Adrenal gland (tissue), 12 donors: Measurements from ENCODE around the gene CAMK2A. TPM values are rescaled to one million over a fixed set of nuclear protein-coding genes. Genes with fewer than 3 reads are reported as not detected.
"Not testable (repeated sequence)": the region's sequence is repeated elsewhere in the genome, so short reads cannot be mapped to it uniquely, and the experiment has no call there.

ENCODE experiments used
- DNase-seq, 7 donors: peaks; one replicate each; pipeline ENCODE4 v3.0.0-alpha.2; 2019 to 2020
- H3K27ac ChIP-seq, 5 donors: fragments of 200-600 bp; sonication (generic) in 4 of 5; 1 replicate in 3 of 5; 2 replicates in 2 of 5; pipeline versions ENCODE4 v1.5.1 to v1.8.0; 2016 to 2020; ENCODE audit warnings: mild to moderate bottlenecking in 1 of 5
- H3K27me3 ChIP-seq: fragments of 200-600 bp; 2 replicates; pipeline ENCODE4 v1.8.0; 2021
- H3K36me3 ChIP-seq, 2 donors: fragments of 200-600 bp; replicated peaks in 1 of 2; 1 replicate in 1 of 2; 2 replicates in 1 of 2; pipeline versions ENCODE4 v1.5.1 to v1.8.0; 2018 to 2022
- H3K4me1 ChIP-seq, 2 donors: fragments of 200-600 bp; replicated peaks in 1 of 2; 1 replicate in 1 of 2; 2 replicates in 1 of 2; pipeline versions ENCODE4 v1.5.1 to v1.8.0; 2018 to 2021
- H3K4me3 ChIP-seq, 4 donors: fragments of 200-600 bp; sonication (generic) in 3 of 4; one replicate each; pipeline ENCODE4 v1.5.1; 2016 to 2018
- H3K9me3 ChIP-seq, 3 donors: fragments of 200-600 bp; sonication (generic) in 1 of 3; replicated peaks in 1 of 3; 1 replicate in 2 of 3; 2 replicates in 1 of 3; pipeline versions ENCODE4 v1.5.1 to v1.8.0; 2016 to 2021
- CTCF ChIP-seq, 6 experiments: fragments of 450-650 bp in 4 of 6; fragments of 200-600 bp in 2 of 6; sonication (generic) in 1 of 6; IDR thresholded peaks; 1 replicate in 5 of 6; 2 replicates in 1 of 6; pipeline versions ENCODE4 v1.5.1 to v1.8.0; 2016 to 2021; ENCODE audit warnings: antibody characterized with exemption in 6 of 6, mild to moderate bottlenecking in 2 of 6, moderate library complexity in 1 of 6
- POLR2A ChIP-seq, 2 donors: fragments of 450-650 bp; IDR thresholded peaks; one replicate each; pipeline ENCODE4 v1.6.1; 2017; ENCODE audit warnings: antibody characterized with exemption in 2 of 2, mild to moderate bottlenecking in 2 of 2, moderate library complexity in 1 of 2
- WGBS, 4 donors: extraction: QIAGEN DNeasy Blood & Tissue Kit in 2 of 4; methylation state at CpG; one replicate each; pipeline versions ENCODE4 v1.1.5 to v1.1.7; 2013 to 2017; 5-methylcytosine and 5-hydroxymethylcytosine counted together
- intact Hi-C, 2 donors: fragments of 100-400 bp; cut with DNase I; formaldehyde crosslinking; loops; one replicate each; pipeline versions ENCODE4 v1.14.1 to v1.15.0; 2022 to 2023
- polyA plus RNA-seq, 3 donors: library from polyadenylated mRNA; stranded (reverse); fragments of 200-250 nt in 2 of 3; fragments of 350-450 nt in 1 of 3; fragmentation: Illumina TruSeq in 1 of 3; extraction: RNeasy Lipid Tissue Mini Kit (QIAGEN cat#74804) in 1 of 3; gene quantifications; one replicate each; pipeline ENCODE4 v1.2.3, GENCODE V29; 2013 to 2014
- total RNA-seq, 9 donors: library from RNA; depleted of rRNA in 4 of 9; stranded (reverse); fragments of >200 nt in 4 of 9; fragments of 120-200 nt in 1 of 9; fragmentation: NEBNext Ultra II Directional in 1 of 9; extraction: Animal tissue kit (Norgen Biotek cat#: 25700) in 1 of 9; gene quantifications; one replicate each; pipeline versions ENCODE4 v1.1.0 to v1.2.4, GENCODE V29; 2013 to 2023
- donor health status: healthy with polysubstance abuse.
- donor health status: Bipolar disorder and iron deficiency.
- donor health status: DM: yes; HTN: yes; CAD: no.
- donor health status: DM: no; HTN: no; CAD: no.
- donor health status: DM: no; HTN: no; CAD: no.
- donor health status: DM: yes; HTN: yes; CAD: no.

The CAMK2A gene
- total and polyA plus RNA-seq, 12 donors = 0.23 to 1.3 (median 0.64) TPM; not detected in 3

GRCh38 chr5:150249744-150250143, 39.8 kb downstream of the CAMK2A start:
- DNase-seq = no peak
- Histone ChIP-seq H3K36me3 (no peaks in the 10 kb centered on the region), H3K27me3 (no peaks in the 10 kb centered on the region), H3K4me3 (no peak overlapping the region), H3K4me1 (no peaks in the 10 kb centered on the region), H3K9me3 (no peaks in the 10 kb centered on the region), H3K27ac (no peak overlapping the region)
- intact Hi-C loops = no loop called here
- TF ChIP-seq CTCF (IDR thresholded peaks at IDR 0.05) = no peak
- no peak for TF ChIP-seq POLR2A (IDR thresholded peaks at IDR 0.05)
- WGBS, 4 donors = 73 to 90% (median 86%) methylated on average over 5 of the region's 5 CpGs

- 84 to 94% (median 88%) methylated on average over 3 of the region's 3 CpGs; no CpG with 5 or more reads in 1 of the 4 donors for WGBS, 4 donors
- no peaks in the 10 kb centered on the region for H3K9me3 ChIP-seq
- no peaks in the 10 kb centered on the region for H3K36me3 ChIP-seq
- no peaks in the 10 kb centered on the region for H3K27me3 ChIP-seq
- H3K27ac ChIP-seq = no peak overlapping the region
- H3K4me3 ChIP-seq = no peak overlapping the region
- TF ChIP-seq CTCF (IDR thresholded peaks at IDR 0.05) (no peak), POLR2A (IDR thresholded peaks at IDR 0.05) (no peak)
- no peaks in the 10 kb centered on the region for H3K4me1 ChIP-seq
- DNase-seq = no peak
- intact Hi-C loops = no loop called here
Measured at GRCh38 chr5:150248946-150249345, 40.6 kb downstream of the CAMK2A start.

- 89 to 98% (median 91%) methylated on average over 6 of the region's 6 CpGs for WGBS, 4 donors
Measured at GRCh38 chr5:150248493-150248892, 41.1 kb downstream of the CAMK2A start.

GRCh38 chr5:150247726-150248125, 41.8 kb downstream of the CAMK2A start:
- intact Hi-C loops = no loop called here

More at GRCh38 chr5:150248493-150248892, 41.1 kb downstream of the CAMK2A start:
- H3K4me3 ChIP-seq, H3K27me3 ChIP-seq, H3K9me3 ChIP-seq, H3K4me1 ChIP-seq, intact Hi-C loops, H3K27ac ChIP-seq, DNase-seq, H3K36me3 ChIP-seq: not testable (repeated sequence)

More at GRCh38 chr5:150247726-150248125, 41.8 kb downstream of the CAMK2A start:
- Histone ChIP-seq H3K4me3 (no peak overlapping the region), H3K9me3 (no peaks in the 10 kb centered on the region), H3K4me1 (no peaks in the 10 kb centered on the region), H3K27ac (no peak overlapping the region), H3K27me3 (no peaks in the 10 kb centered on the region), H3K36me3 (no peaks in the 10 kb centered on the region)
- DNase-seq = no peak
- no peak for TF ChIP-seq CTCF (IDR thresholded peaks at IDR 0.05)
- no peak for TF ChIP-seq POLR2A (IDR thresholded peaks at IDR 0.05)
- WGBS, 4 donors = 85 to 93% (median 88%) methylated on average over 8 to 9 of the region's 9 CpGs
